HG02678 (cell line): Measurements from ENCODE around the gene PICK1.
"Not testable (repeated sequence)": the region's sequence is repeated elsewhere in the genome, so short reads cannot be mapped to it uniquely, and the experiment has no call there.

ENCODE experiments used
- ATAC-seq: cut with Tn5 transposase; IDR thresholded peaks from one replicate; pipeline ENCODE4 v1.9.1; 2021; ENCODE audit warnings: mild to moderate bottlenecking, moderate library complexity; ENCODE audit not compliant: unreplicated experiment

Gene PICK1

DNA sequence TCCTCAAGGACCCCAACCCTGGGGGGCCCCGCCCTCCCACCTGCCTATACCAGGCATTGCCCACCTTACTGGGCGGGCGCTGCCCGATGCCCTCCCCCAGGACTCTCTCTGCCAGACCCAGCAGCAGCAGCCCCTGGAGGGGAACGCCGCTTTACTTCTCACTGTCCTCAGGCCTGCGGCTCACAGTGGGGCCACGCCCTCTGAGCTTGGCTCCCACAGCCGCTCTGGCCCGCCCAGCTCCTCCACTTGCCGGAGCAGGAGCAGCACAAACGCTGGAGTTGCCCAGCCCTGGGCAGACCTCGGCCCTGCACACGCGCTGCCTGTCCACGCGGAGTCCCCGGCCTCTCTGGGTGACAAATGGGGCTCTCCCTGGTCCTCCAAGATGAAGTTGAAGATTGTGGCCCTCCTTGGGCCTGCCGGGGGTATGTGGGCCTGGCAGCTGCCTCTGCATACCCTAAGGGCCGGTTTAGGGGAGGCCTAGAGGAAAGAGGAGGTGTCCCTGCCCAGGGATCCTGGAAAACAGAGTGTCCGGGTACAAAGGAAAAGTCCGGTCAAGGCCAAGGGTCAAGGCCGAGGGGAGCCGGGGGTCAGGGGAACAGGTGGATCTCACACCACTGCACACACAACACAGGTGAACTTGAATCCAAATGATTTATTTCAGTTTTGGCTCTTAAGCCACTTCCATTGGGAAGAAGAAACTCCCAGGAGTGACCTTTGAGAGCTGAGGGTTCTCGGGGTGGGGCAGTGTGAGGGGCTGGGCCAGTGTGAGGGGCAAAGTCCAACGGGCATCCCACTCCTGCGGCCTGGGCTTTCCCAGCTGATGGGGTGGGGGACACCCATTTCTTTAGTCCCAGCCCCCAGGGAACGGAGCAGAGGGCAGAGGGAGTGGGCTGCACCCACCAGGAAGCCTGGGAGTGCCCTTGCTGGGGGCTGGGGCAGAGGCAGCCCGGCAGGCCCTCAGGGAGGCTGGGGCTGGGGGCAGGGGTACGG, 54.0 kb downstream of the PICK1 start:
- ATAC-seq = no peak

DNA sequence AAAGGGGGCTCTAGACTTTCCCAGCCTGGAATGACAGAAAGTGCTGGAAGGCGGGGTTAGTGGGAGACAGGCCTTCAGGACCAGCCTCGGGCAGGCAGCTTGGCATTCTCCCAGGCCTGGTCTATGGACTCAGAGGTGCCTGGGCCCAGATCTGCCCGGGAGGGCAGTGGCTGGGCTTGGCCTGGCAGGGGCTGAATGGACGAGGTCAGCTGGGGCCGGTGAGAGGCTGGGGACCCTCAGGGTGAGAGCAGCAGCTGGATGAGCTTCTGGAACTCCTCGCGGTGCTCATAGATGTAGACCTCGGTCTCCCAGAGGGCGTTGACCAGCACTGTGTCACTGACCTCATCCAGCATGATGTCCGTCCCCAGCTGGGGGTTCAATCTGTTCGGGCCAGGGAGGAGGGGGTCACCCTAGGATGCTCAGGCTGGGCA, 54.7 kb downstream of the PICK1 start:
- no peak for ATAC-seq

DNA sequence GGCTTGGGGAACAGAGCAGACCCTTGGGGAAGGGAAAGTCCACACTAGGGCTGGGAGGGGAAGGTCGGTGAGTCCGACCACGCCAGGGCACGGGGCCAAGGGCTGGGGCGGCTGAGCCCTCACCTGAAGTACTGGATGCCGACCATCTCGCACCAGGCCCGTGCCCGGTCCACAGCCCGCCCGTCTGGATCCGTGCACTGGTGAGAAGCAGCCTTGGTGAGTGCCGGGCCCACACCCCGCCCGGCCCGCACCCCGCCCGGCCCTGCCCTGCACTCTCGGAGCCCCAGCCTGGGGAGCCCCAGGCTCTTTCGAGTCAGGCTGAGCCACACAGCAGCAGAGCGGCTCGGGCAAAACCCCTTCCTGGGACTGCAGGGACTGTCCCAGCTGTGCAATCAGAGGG, 55.2 kb downstream of the PICK1 start:
- ATAC-seq = no peak

DNA sequence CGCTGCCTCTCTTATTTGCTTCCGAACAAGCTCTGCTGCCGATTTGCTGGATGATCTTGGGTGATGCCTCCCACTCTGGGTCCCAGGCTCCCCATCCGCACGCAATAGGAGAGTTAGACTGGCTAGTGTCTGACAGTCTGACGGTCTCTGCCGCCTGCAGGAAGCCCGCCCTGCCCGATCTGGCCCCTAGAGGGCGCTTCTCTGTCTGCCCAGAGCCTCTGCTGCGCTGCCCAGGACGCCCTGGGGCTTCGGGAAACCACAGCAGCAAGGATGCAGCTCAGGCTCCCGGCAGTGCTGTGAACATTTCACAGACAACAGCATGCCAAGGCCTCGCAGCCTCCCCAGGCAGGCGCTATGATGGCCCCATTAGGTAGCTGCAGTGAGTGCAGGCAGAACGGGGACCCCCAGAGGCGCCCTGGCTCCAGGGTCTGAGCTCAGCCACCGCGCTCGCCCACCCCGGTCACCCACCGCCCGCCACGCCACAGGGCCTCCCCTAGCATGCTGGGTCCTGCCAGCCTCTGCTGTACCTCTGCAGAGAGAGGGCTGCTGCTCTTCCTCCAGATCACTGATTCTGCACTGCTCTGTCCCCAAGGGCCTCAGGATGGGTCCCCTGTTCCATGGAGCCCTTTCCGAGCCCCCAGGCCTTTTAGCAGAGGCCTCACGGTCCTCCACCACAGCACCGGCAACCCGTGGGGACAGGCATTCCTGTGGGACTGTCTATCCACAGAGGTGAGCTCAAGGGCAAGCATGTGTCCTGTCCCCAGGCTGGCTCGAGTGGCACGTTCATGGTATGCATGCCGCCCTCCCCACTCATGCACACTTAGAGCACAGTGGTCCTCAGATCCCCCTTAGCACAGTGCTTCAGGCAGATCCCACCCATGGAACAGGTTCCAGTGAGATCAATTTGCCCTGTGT, 57.5 kb downstream of the PICK1 start:
- ATAC-seq = no peak

DNA sequence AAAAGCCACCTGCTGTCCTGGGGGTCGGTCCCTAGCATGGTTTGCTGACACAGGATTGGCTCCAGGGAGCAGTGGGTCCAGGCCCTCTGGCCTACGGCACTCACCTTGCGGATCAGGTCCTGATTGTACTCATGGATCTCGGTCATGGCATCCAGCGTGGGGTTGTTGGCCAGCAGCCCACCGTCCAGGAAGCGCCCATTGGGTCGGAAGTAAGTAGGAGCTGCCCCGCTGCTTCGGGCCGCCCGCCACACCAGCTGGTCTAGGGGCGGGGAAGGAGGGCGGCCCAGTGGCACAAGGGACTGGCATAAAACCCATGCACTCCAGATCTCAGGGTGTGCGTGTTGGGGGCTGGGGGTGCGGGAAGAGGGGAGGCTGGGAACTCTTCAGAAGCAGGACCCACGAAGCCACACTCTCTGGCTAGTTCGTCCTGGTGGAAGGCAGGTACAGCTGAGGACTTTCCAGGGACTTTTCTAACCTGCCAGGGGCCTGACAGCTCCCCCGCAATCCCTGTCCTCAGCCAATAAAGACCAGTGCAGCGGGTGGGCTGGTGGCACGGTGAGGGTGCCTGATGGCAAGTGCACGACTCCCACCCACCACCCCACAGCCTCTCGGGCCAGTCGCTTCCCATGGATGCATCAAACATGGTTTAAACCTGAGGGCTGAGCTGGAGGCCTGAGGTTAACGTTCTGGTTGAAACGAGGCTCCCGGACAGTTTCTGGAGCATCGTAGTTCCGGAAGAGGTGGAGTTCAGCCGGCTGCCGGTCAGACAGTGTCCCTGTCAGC, 58.4 kb downstream of the PICK1 start:
- ATAC-seq = no peak

DNA sequence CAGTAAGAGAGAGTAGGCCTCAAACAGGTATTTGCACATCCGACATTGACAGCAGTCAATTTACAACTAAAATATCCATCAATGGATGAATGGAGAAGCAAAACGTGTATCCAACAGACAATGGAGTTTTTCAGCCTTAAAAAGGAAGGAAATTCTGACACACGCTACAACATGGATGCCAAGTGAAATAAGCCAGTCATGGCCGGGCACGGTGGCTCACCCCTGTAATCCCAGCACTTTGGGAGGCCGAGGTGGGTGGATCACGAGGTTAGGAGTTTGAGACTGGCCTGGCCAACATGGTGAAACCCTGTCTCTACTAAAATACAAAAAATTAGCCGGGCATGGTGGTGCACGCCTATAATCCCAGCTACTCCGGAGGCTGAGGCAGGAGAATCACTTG, 60.4 kb downstream of the PICK1 start:
- not testable (repeated sequence) for ATAC-seq

DNA sequence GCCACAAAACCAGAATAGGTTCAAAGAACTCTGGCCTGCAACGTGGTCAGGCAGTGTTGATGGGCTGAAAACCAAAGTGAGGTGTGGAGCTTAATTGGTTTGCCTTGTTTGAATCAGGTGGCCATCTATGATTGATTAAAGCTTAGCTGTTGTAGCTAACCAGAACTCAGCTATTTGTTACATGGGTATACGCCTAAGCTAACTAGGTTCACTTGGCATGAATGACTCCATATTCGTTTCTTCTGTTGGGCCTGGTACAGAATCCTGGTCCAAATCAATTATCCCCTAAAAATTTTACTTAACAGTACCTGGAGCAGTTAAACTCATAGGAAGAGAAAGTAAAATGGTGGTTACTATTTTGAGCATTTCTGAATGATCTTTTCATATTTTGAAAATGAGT, 61.0 kb downstream of the PICK1 start:
- no peak for ATAC-seq

DNA sequence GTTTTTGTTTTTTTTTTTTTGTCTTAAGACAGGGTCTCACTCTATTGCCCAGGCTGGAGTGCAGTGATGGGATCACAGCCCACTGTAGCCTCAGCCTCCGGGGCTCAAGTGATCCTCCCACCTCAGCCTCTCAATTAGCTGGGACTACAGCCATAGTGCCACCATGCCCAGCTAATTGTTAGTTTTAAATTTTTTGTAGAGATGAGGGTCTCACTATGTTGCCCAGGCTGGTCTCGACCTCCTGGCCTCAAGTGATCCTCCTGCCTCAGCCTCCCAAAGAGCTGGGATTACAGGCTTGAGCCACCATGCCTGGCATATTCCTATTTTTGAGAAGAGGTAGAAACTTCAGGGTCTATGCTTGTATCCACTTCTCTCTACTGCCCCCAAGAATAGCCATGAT, 61.5 kb downstream of the PICK1 start:
- ATAC-seq = not testable (repeated sequence)

DNA sequence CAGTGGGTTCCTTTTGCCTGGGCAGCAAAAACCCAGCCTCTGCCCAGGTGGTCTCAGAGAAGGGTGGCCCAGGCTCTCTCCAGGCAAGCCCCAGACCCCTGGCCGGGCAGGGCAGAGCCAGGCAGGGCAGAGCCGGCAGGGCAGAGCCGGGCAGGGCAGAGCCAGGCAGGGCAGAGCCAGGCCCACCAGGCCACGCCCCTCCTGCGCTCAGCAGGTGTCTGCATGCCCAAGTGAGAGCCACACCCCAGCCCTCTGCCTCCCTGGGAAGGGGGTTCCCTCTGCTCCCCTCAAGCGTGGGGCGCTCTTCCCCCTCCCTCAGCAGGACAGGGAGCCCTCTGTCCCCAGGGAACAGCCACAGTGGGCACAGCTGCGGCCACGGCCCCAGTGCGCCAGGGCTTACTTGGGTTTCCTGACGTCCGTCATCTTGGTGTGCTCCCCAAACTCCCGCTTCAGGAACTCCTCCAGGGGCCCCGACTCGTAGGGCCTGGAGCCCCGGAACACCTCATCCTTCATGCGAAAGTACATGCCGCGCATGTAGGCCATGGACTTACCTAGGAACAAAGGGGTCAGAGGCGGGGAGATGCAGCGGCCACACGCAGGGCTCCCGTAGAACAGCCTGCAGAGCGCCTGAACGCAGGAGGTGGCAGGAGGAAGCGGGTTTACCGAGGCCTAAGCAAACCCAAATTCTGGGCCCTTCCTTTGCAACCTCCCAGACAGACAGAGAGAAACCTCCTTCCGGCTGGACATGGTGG, 63.3 kb downstream of the PICK1 start:
- ATAC-seq = no peak

DNA sequence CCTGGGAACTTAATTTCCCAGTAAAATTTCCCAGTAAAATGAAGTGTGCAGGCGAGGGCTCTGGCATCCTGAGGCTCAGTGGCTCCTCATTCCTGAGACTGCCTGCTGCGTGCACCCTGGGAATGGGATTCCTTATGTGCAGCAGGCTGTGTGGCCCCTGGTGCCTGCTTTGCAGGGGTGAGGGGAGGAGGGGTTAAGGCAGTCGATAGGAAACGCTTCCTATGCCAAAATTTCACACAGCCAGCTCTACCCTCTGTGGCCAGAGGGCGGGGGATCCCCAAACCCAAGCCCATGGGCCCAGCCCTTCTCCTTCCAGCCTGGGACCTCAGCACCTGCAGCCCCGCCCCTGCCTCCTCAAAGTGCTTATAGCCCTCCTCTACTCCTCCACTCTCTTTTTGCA, 65.4 kb downstream of the PICK1 start:
- ATAC-seq = no peak

DNA sequence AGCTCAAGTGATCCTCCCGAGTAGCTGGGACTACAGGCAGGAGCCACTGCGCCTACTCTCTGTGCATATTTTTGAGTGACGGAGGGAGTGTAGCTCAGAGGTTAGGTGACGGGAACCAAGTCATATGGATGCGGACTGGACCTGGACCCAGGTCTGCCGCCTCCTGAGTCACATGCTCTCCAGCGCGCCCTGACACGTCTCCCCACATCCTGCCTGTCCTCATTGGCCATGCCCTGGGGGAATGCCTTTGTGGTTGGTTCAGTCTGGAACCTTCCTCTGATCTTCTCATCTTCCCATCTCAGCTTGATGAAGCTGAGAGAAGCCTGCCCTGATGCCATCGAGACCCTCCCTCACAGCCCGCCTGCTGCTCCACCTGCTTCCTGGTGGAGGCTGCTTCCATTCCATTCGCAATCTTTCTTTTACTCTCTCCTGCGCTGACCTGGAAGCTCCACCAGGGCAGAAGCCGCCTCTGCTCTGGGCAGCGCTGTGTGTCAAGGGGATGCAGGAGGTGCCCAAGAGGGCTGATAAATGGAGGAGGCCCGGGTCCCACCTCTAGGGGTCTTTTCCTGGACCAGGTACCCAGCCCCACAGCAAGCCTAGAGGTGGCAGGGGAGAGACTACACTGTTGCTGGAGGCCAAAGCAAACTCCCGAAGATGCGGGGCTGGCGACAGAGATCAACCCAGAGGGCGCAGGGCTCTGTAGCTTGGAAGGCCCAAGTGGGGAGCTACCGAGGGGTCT, 67.2 kb downstream of the PICK1 start:
- ATAC-seq = no peak

DNA sequence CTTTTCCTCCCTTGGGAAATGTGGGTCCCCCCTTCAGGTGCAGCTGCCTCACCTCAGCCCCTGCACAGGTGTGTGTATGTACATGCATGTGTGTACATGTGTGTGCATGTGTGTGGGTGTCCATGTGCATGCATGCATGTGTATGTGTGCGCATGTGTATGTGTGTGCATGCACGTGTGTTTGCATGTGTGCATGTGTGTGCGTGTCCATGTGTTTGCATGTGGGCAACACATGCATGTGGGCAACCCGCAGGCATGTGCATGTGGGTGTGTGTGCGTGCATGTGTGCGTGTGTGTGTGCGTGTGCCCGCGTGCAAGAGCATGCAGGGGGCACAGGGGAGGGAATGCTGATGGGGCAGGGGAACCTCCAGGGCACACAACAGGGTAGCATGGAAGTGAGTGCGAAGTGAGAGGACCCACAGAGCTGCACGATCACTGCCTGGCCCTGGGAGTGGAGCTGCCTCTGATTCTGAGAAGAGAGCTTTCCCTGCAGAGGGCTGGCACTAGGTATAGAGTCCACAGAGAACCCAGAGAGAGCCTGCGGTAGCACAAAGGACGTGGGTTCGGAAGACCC, 67.9 kb downstream of the PICK1 start:
- ATAC-seq = no peak
